ENCODE results near the gene LDHAL6B.

LDHAL6B gene

GRCh38 chr15:59221511-59222505, 15.2 kb downstream of the LDHAL6B start:
- DNase-seq, result no peak

- DNase-seq, result no peak
Measured at GRCh38 chr15:59222906-59223550, 16.4 kb downstream of the LDHAL6B start.

- DNase-seq, result no peak
Measured at GRCh38 chr15:59223736-59224135, 17.1 kb downstream of the LDHAL6B start.

- DNase-seq, result no peak
Measured at GRCh38 chr15:59224474-59224873, 17.8 kb downstream of the LDHAL6B start.

- no peak for DNase-seq
Measured at GRCh38 chr15:59227021-59227420, 20.4 kb downstream of the LDHAL6B start.

GRCh38 chr15:59229015-59229414, 22.4 kb downstream of the LDHAL6B start:
- DNase-seq, result no peak

GRCh38 chr15:59229453-59229852, 22.8 kb downstream of the LDHAL6B start:
- no peak for DNase-seq

GRCh38 chr15:59230531-59231055, 23.9 kb downstream of the LDHAL6B start:
- no peak for DNase-seq

- DNase-seq, result no peak
Measured at GRCh38 chr15:59232476-59232875, 25.8 kb downstream of the LDHAL6B start.

- DNase-seq, result no peak
Measured at GRCh38 chr15:59236394-59236793, 29.8 kb downstream of the LDHAL6B start.

- no peak for DNase-seq
Measured at GRCh38 chr15:59237119-59237855, 30.6 kb downstream of the LDHAL6B start.

- no peak for DNase-seq
Measured at GRCh38 chr15:59237924-59238331, 31.3 kb downstream of the LDHAL6B start.

GRCh38 chr15:59240036-59240435, 33.4 kb downstream of the LDHAL6B start:
- DNase-seq, result no peak

- DNase-seq, result no peak
Measured at GRCh38 chr15:59242649-59243048, 36.0 kb downstream of the LDHAL6B start.

GRCh38 chr15:59243622-59244021, 37.0 kb downstream of the LDHAL6B start:
- DNase-seq, result no peak

- no peak for DNase-seq
Measured at GRCh38 chr15:59244337-59244736, 37.7 kb downstream of the LDHAL6B start.

GRCh38 chr15:59245559-59245958, 38.9 kb downstream of the LDHAL6B start:
- DNase-seq, result no peak

GRCh38 chr15:59247364-59247763, 40.7 kb downstream of the LDHAL6B start:
- peak; percentile 71 for DNase-seq

- no peak for DNase-seq
Measured at GRCh38 chr15:59249816-59250215, 43.2 kb downstream of the LDHAL6B start.

GRCh38 chr15:59250249-59250648, 43.6 kb downstream of the LDHAL6B start:
- DNase-seq, result no peak

- DNase-seq, result no peak
Measured at GRCh38 chr15:59251001-59251845, 44.6 kb downstream of the LDHAL6B start.

GRCh38 chr15:59252137-59252536, 45.5 kb downstream of the LDHAL6B start:
- no peak for DNase-seq

Measured in NCI-H82 (cell line).